GM12878 (cell line): ENCODE results near the gene TRIM8. TPM values are rescaled to one million over a fixed set of nuclear protein-coding genes. Genes with fewer than 3 reads are reported as not detected.

Experiments used
- CREM ChIP-seq: IDR thresholded peaks from 2 replicates; pipeline ENCODE4 v1.6.1; 2014; ENCODE audit warnings: antibody characterized with exemption, low read depth
- EP300 ChIP-seq, 2 experiments: fragments of 150-350 bp in 1 of 2; IDR thresholded peaks; 2 replicates each; pipeline ENCODE4 v1.6.1; 2011 to 2012; ENCODE audit warnings: low read depth in 2 of 2, low read length in 2 of 2, borderline replicate concordance in 1 of 2, improper control_type of control experiment in 1 of 2, inconsistent platforms in 1 of 2; ENCODE audit not compliant: control insufficient read depth in 1 of 2
- NR2C1 ChIP-seq: fragments of 450-650 bp; IDR thresholded peaks from 2 replicates; pipeline ENCODE4 v1.6.1; 2017; ENCODE audit warnings: antibody characterized with exemption, mild to moderate bottlenecking, moderate library complexity
- NRF1 ChIP-seq: conservative IDR thresholded peaks from 2 replicates; pipeline ENCODE4 v1.6.1; 2011; ENCODE audit warnings: mild to moderate bottlenecking, low read depth, low read length, improper control_type of control experiment
- POLR2A ChIP-seq: IDR thresholded peaks from 2 replicates; pipeline ENCODE4 v1.6.1; 2011; ENCODE audit warnings: low read depth, mild to moderate bottlenecking, low read length
- polyA plus RNA-seq, 11 experiments: library from polyadenylated mRNA; depleted of rRNA in 4 of 11; unstranded in 6 of 11; stranded (reverse) in 5 of 11; fragments of >200 nt; fragmentation: Nextera tagmentation in 4 of 11; fragmentation: Illumina TruSeq in 1 of 11; extraction: Ambion mirVana in 4 of 11; extraction: Trizol in 1 of 11; gene quantifications; 1 replicate in 1 of 11; 2 replicates in 10 of 11; pipeline versions ENCODE4 v1.2.1 to v1.2.3, GENCODE V29; 2011 to 2016; ENCODE audit warnings: inconsistent platforms in 2 of 11, missing spikeins in 2 of 11, low read depth in 1 of 11
- total RNA-seq, 4 experiments: library from RNA; depleted of rRNA in 3 of 4; stranded (reverse); fragments of >200 nt in 3 of 4; fragmentation: Illumina TruSeq in 1 of 4; extraction: Trizol in 1 of 4; gene quantifications; 2 replicates each; pipeline versions ENCODE4 v1.2.1 to v1.2.3, GENCODE V29; 2013 to 2021
- TF ChIP-seq, protein P1 (sequence below): fragments of 450-650 bp; IDR thresholded peaks from 2 replicates; pipeline ENCODE4 v1.6.1; 2017; ENCODE audit warnings: borderline replicate concordance
- TF ChIP-seq, protein P2 (sequence below): IDR thresholded peaks from 2 replicates; pipeline ENCODE4 v1.6.1; 2012; ENCODE audit warnings: improper control_type of control experiment, low read depth, low read length; ENCODE audit not compliant: insufficient replicate concordance
- TF ChIP-seq, protein P3 (sequence below): fragments of 450-650 bp; IDR thresholded peaks from 2 replicates; pipeline ENCODE4 v1.6.1; 2017; ENCODE audit warnings: mild to moderate bottlenecking, moderate library complexity
- TF ChIP-seq, protein P4 (sequence below): IDR thresholded peaks from 2 replicates; pipeline ENCODE4 v1.6.1; 2011; ENCODE audit warnings: borderline replicate concordance, low read depth, mild to moderate bottlenecking, moderate library complexity, mixed read lengths, low read length; ENCODE audit not compliant: insufficient read depth; ENCODE audit errors: extremely low read length

TRIM8 gene
- total and polyA plus RNA-seq, 10 of the 15 experiments (the other 5 are each of a cell fraction or from before 2014, with no cell fraction given): 7.9 to 53.2 (median 24.6) TPM

DNA sequence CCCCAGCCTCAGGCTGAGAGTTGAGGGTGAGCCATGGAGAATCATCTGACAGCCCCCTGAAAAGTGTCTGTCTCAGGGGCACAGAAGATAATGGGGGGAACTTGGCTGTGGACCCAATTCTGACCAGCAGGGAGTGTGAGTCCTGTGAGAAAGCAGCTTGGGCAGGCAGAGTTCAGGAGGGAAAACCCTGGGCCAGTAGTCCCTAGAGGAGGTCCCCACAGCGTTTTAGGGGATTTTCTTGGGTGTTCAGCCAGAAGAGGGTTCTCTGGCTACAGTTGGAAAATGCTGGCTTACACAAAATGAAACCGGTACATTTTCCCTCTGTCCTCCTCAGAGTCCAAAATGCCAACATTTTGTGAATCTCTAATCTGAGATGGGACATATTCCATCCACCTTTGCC is 35.8 kb upstream of the TRIM8 start (continued):
- TF ChIP-seq EP300 (IDR thresholded peaks at IDR 0.05; ENCODE audit: borderline replicate concordance in 1 of 2, control insufficient read depth in 1 of 2, low read depth in 2 of 2, low read length in 2 of 2) (no peak), CREM (no peak), NRF1 (no peak), POLR2A (no peak), NR2C1 (no peak)
- TF ChIP-seq, protein P1, sequence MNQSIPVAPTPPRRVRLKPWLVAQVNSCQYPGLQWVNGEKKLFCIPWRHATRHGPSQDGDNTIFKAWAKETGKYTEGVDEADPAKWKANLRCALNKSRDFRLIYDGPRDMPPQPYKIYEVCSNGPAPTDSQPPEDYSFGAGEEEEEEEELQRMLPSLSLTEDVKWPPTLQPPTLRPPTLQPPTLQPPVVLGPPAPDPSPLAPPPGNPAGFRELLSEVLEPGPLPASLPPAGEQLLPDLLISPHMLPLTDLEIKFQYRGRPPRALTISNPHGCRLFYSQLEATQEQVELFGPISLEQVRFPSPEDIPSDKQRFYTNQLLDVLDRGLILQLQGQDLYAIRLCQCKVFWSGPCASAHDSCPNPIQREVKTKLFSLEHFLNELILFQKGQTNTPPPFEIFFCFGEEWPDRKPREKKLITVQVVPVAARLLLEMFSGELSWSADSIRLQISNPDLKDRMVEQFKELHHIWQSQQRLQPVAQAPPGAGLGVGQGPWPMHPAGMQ: no peak
- TF ChIP-seq, protein P2, sequence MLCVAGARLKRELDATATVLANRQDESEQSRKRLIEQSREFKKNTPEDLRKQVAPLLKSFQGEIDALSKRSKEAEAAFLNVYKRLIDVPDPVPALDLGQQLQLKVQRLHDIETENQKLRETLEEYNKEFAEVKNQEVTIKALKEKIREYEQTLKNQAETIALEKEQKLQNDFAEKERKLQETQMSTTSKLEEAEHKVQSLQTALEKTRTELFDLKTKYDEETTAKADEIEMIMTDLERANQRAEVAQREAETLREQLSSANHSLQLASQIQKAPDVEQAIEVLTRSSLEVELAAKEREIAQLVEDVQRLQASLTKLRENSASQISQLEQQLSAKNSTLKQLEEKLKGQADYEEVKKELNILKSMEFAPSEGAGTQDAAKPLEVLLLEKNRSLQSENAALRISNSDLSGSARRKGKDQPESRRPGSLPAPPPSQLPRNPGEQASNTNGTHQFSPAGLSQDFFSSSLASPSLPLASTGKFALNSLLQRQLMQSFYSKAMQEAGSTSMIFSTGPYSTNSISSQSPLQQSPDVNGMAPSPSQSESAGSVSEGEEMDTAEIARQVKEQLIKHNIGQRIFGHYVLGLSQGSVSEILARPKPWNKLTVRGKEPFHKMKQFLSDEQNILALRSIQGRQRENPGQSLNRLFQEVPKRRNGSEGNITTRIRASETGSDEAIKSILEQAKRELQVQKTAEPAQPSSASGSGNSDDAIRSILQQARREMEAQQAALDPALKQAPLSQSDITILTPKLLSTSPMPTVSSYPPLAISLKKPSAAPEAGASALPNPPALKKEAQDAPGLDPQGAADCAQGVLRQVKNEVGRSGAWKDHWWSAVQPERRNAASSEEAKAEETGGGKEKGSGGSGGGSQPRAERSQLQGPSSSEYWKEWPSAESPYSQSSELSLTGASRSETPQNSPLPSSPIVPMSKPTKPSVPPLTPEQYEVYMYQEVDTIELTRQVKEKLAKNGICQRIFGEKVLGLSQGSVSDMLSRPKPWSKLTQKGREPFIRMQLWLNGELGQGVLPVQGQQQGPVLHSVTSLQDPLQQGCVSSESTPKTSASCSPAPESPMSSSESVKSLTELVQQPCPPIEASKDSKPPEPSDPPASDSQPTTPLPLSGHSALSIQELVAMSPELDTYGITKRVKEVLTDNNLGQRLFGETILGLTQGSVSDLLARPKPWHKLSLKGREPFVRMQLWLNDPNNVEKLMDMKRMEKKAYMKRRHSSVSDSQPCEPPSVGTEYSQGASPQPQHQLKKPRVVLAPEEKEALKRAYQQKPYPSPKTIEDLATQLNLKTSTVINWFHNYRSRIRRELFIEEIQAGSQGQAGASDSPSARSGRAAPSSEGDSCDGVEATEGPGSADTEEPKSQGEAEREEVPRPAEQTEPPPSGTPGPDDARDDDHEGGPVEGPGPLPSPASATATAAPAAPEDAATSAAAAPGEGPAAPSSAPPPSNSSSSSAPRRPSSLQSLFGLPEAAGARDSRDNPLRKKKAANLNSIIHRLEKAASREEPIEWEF: peak; percentile 73
- TF ChIP-seq, protein P3, sequence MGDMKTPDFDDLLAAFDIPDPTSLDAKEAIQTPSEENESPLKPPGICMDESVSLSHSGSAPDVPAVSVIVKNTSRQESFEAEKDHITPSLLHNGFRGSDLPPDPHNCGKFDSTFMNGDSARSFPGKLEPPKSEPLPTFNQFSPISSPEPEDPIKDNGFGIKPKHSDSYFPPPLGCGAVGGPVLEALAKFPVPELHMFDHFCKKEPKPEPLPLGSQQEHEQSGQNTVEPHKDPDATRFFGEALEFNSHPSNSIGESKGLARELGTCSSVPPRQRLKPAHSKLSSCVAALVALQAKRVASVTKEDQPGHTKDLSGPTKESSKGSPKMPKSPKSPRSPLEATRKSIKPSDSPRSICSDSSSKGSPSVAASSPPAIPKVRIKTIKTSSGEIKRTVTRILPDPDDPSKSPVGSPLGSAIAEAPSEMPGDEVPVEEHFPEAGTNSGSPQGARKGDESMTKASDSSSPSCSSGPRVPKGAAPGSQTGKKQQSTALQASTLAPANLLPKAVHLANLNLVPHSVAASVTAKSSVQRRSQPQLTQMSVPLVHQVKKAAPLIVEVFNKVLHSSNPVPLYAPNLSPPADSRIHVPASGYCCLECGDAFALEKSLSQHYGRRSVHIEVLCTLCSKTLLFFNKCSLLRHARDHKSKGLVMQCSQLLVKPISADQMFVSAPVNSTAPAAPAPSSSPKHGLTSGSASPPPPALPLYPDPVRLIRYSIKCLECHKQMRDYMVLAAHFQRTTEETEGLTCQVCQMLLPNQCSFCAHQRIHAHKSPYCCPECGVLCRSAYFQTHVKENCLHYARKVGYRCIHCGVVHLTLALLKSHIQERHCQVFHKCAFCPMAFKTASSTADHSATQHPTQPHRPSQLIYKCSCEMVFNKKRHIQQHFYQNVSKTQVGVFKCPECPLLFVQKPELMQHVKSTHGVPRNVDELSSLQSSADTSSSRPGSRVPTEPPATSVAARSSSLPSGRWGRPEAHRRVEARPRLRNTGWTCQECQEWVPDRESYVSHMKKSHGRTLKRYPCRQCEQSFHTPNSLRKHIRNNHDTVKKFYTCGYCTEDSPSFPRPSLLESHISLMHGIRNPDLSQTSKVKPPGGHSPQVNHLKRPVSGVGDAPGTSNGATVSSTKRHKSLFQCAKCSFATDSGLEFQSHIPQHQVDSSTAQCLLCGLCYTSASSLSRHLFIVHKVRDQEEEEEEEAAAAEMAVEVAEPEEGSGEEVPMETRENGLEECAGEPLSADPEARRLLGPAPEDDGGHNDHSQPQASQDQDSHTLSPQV: no peak
- TF ChIP-seq, protein P4, sequence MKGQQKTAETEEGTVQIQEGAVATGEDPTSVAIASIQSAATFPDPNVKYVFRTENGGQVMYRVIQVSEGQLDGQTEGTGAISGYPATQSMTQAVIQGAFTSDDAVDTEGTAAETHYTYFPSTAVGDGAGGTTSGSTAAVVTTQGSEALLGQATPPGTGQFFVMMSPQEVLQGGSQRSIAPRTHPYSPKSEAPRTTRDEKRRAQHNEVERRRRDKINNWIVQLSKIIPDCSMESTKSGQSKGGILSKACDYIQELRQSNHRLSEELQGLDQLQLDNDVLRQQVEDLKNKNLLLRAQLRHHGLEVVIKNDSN: no peak
